ENCODE measurements around the gene ENO4.

ENO4 gene

GRCh38 chr10:116829711-116830110, 19.6 kb upstream of the ENO4 start:
- DNase-seq (ENCODE audit: low read depth in 2 of 2, low spot score in 1 of 2), result no peak

GRCh38 chr10:116831086-116831485, 18.2 kb upstream of the ENO4 start:
- no peak for DNase-seq (ENCODE audit: low read depth in 2 of 2, low spot score in 1 of 2)

GRCh38 chr10:116831790-116832189, 17.5 kb upstream of the ENO4 start:
- DNase-seq (ENCODE audit: low read depth in 2 of 2, low spot score in 1 of 2), result no peak

- no peak for DNase-seq (ENCODE audit: low read depth in 2 of 2, low spot score in 1 of 2)
Measured at GRCh38 chr10:116833986-116834985, 15.0 kb upstream of the ENO4 start.

- no peak for DNase-seq (ENCODE audit: low read depth in 2 of 2, low spot score in 1 of 2)
Measured at GRCh38 chr10:116835658-116836057, 13.6 kb upstream of the ENO4 start.

- DNase-seq (ENCODE audit: low read depth in 2 of 2, low spot score in 1 of 2), result no peak
Measured at GRCh38 chr10:116836083-116836482, 13.2 kb upstream of the ENO4 start.

- no peak for DNase-seq (ENCODE audit: low read depth in 2 of 2, low spot score in 1 of 2)
Measured at GRCh38 chr10:116836902-116837523, 12.3 kb upstream of the ENO4 start.

- no peak for DNase-seq (ENCODE audit: low read depth in 2 of 2, low spot score in 1 of 2)
Measured at GRCh38 chr10:116838143-116838725, 11.1 kb upstream of the ENO4 start.

- DNase-seq (ENCODE audit: low read depth in 2 of 2, low spot score in 1 of 2), result no peak
Measured at GRCh38 chr10:116840389-116841075, 8.8 kb upstream of the ENO4 start.

GRCh38 chr10:116845823-116846222, 3.5 kb upstream of the ENO4 start:
- DNase-seq (ENCODE audit: low read depth in 2 of 2, low spot score in 1 of 2), result no peak

GRCh38 chr10:116848032-116848943, 1.0 kb upstream of the ENO4 start:
- no peak for DNase-seq (ENCODE audit: low read depth in 2 of 2, low spot score in 1 of 2)

GRCh38 chr10:116848944-116849247, 403 bp upstream of the ENO4 start:
- DNase-seq (ENCODE audit: low read depth in 2 of 2, low spot score in 1 of 2), result no peak

- DNase-seq (ENCODE audit: low read depth in 2 of 2, low spot score in 1 of 2), result no peak
Measured at GRCh38 chr10:116850058-116850611, 836 bp downstream of the ENO4 start.

- no peak for DNase-seq (ENCODE audit: low read depth in 2 of 2, low spot score in 1 of 2)
Measured at GRCh38 chr10:116852246-116852645, 2.9 kb downstream of the ENO4 start.

- DNase-seq (ENCODE audit: low read depth in 2 of 2, low spot score in 1 of 2), result no peak
Measured at GRCh38 chr10:116853287-116853686, 4.0 kb downstream of the ENO4 start.

- no peak for DNase-seq (ENCODE audit: low read depth in 2 of 2, low spot score in 1 of 2)
Measured at GRCh38 chr10:116853701-116854100, 4.4 kb downstream of the ENO4 start.

GRCh38 chr10:116857156-116857555, 7.9 kb downstream of the ENO4 start:
- no peak for DNase-seq (ENCODE audit: low read depth in 2 of 2, low spot score in 1 of 2)

- no peak for DNase-seq (ENCODE audit: low read depth in 2 of 2, low spot score in 1 of 2)
Measured at GRCh38 chr10:116861796-116862195, 12.5 kb downstream of the ENO4 start.

GRCh38 chr10:116864436-116864835, 15.1 kb downstream of the ENO4 start:
- no peak for DNase-seq (ENCODE audit: low read depth in 2 of 2, low spot score in 1 of 2)

- DNase-seq (ENCODE audit: low read depth in 2 of 2, low spot score in 1 of 2), result no peak
Measured at GRCh38 chr10:116866066-116866465, 16.8 kb downstream of the ENO4 start.

Measured in stimulated activated CD8-positive, alpha-beta memory T cell treated with anti-CD3 and anti-CD28 coated beads, Interleukin-4, amount 100 ng/mL, for 1 hour (primary cell).